HG03354 (cell line): ENCODE measurements around the gene UBXN4.
"Not testable (repeated sequence)": the region's sequence is repeated elsewhere in the genome, so short reads cannot be mapped to it uniquely, and the experiment has no call there.

Experiments used
- ATAC-seq: cut with Tn5 transposase; IDR thresholded peaks from one replicate; pipeline ENCODE4 v1.9.1; 2021; ENCODE audit warnings: mild to moderate bottlenecking; ENCODE audit not compliant: unreplicated experiment, poor library complexity, severe bottlenecking

UBXN4 gene

DNA sequence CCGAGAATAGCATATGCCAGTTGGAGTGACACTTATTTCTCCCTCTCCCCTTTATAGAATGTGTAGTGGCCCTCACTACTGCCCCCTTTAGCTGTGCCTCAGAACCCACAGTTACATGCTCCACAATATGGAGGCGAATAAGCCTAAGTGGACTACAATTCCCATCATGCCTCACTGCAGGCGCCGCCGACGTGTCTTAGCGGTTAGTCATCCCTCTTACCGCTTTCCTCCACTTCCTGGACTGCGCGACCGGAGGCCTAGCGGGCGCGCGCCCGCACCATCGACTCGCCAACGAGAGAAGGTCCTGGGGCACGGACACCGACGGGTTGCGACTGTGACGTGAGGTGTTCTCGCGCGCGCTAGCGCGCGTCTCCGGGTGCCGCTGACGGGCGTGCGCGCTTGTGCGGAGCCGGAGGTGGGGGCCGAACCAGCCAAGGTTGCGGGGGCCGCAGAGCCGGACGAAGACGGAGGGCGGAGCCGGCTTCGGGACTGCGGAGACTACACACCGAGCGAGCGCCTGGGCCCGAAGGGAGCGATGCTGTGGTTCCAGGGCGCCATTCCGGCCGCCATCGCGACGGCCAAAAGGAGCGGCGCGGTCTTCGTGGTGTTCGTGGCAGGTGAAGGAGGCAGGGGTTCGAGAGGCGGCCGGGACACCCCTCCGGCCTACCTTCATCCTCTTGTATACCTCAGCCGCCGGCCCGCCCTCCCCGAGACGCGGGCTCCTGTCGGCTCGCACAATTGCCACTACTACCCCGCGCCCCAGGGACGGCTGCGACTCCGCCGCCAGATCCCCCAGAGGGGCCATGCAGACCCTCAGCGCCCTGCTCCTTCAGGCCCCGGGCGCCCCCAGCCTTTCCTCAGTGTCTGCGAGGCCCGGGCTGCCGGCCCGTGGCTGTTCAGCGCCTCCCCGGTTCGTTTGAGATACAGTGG is at the start of gene UBXN4:
Gene UBXN4, plus strand, starts transcription at position 461 of the 930 bp plus-strand sequence. Its CDS starts 75 bp downstream, at position 536.
- ATAC-seq, result peak; percentile 87

- ATAC-seq, result no peak
Measured at GRCh38 chr2:135694711-135695110, 46.9 kb upstream of the UBXN4 start.

DNA sequence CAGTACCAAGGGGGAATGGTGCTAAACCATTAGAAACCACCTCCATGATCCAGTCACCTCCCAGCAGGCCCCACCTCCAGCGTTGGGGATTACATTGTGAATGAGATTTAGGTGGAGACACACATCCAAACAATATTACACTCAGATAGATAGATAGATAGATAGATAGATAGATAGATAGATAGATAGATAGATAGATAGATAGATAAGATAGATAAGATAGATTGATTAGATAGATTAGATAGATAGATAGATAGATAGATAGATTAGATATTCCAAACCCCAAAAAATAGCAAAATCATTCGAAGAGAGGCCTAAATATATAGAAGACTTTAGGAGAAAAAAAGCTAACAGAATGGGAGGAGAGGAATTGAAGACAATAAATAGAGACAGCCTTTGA is 42.8 kb upstream of the UBXN4 start:
- no peak for ATAC-seq

DNA sequence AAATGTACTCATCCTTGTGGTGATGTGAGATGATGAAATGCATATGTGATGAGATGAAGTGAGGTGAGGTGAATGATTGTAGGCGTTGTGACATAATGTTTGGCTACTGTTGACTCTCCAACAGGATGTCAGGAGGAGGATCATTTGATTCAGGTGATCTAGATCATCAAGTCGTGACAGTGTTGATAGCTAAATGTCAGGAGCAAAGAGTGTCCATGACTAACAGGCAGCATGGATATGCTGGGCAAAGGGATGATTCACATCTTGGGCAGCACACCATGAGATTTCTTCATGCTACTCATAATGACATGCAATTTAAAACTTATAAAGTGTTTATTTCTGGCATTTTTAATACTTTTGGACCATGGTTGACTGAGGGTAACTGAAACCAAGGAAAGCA is 40.2 kb upstream of the UBXN4 start:
- ATAC-seq, result no peak

GRCh38 chr2:135703300-135703699 is 38.4 kb upstream of the UBXN4 start:
- ATAC-seq, result no peak

GRCh38 chr2:135704075-135704474 is 37.6 kb upstream of the UBXN4 start:
- ATAC-seq, result not testable (repeated sequence)

GRCh38 chr2:135708159-135708558 is 33.5 kb upstream of the UBXN4 start:
- no peak for ATAC-seq

DNA sequence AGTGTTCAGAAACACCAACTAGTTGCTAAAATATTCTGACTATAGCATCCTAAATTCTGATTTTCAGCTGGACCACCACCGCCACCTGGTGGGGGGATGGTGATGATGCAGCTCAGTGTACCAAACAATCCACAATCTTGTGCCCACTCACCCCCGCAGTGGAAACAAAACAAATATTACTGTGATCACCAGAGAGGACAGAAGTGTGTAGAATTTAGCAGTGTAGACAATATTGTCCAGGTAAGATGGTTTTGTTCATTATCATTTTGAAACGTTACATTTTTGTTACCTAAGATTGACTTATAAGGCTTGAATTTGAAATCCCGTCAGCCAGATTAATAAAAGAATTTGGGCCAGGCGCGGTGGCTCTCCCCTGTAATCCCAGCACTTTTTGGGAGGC is 31.7 kb upstream of the UBXN4 start:
- ATAC-seq, result peak; percentile 75

GRCh38 chr2:135715086-135715485 is 26.6 kb upstream of the UBXN4 start:
- not testable (repeated sequence) for ATAC-seq

GRCh38 chr2:135728064-135728743 is 13.5 kb upstream of the UBXN4 start:
- no peak for ATAC-seq

GRCh38 chr2:135732561-135732960 is 9.1 kb upstream of the UBXN4 start:
- ATAC-seq, result no peak

- no peak for ATAC-seq
Measured at GRCh38 chr2:135733045-135733444, 8.6 kb upstream of the UBXN4 start.

DNA sequence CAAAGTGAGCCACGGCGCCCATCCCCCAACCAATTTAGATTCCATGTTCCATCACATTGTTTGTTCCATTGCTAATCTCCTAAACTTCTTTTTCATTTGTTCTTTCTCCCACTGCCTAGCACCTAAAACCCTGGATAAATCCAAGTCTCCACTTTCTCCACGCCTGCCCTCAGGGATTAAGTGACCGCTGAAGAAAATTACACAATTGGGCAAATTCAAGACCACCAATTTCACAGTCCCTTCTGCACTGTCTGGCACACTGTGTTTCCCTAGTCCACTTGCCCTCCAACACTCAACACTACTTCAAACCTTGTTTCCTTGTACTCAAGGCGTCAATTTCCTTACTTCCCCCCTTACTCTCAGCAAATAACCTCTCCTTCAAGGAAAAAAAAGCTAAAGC is 5.1 kb upstream of the UBXN4 start:
- no peak for ATAC-seq

- ATAC-seq, result no peak
Measured at GRCh38 chr2:135740206-135740605, 1.4 kb upstream of the UBXN4 start.

- ATAC-seq, result no peak
Measured at GRCh38 chr2:135741043-135741394, 636 bp upstream of the UBXN4 start.

DNA sequence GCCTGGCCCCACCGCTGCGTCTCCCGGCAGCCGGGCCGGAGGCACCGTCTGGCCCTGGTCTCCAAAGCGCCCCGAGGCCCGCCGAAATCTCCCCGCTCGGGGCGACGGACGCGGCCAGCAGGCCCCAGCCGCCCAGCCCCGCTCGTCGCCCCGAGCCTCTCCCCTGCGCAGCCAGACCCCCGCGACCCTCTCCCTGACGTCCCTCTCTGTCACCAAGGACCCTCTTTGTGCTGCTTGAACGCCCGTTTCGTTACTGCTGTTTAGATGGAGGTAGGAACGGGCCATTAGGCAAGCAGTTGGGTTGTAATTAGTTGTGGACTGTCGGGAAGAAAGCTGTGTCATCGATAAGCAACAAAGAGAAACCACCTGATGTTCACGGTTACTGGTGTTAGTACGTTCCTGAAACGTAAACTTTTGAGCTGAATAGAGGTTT is 686 bp downstream of the UBXN4 start:
- peak; percentile 27 for ATAC-seq

DNA sequence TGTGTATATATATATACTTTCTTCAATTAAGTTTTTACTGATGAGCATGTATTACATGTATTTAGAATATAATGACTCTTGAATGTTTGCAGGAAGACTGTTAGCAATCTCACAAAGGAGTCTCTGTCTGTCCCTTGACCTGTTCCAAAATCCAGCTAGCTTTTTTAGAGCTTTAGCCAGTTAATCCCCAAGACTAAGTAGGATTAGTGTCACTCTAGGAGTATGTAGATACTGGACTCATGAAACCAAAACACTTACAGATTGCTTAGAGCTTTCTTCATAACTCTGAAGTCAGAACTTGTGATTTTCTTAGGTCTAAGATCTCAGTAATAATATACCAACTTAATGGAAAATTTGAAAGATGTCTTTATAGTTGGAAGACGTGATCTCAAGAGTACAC is 2.2 kb downstream of the UBXN4 start:
- ATAC-seq, result no peak

GRCh38 chr2:135744760-135745314 is 3.2 kb downstream of the UBXN4 start:
- peak; percentile 27 for ATAC-seq

- ATAC-seq, result no peak
Measured at GRCh38 chr2:135745545-135745944, 3.9 kb downstream of the UBXN4 start.

- no peak for ATAC-seq
Measured at GRCh38 chr2:135755573-135755972, 13.9 kb downstream of the UBXN4 start.

- no peak for ATAC-seq
Measured at GRCh38 chr2:135756692-135757091, 15.0 kb downstream of the UBXN4 start.
